ENCODE data around the gene BEST3. TPM values are rescaled to one million over a fixed set of nuclear protein-coding genes. Genes with fewer than 3 reads are reported as not detected.

The BEST3 gene
- total and polyA plus RNA-seq, 2 experiments from 2014 or later = 0.34 to 0.60 TPM

- no peaks in the 10 kb centered on the region for H3K9me3 ChIP-seq (ENCODE audit: low read depth)
- H3K4me1 ChIP-seq (ENCODE audit: insufficient read depth) = no peaks in the 10 kb centered on the region
- H2AFZ ChIP-seq = no peak overlapping the region
- no peak for TF ChIP-seq EZH2 (IDR thresholded peaks at IDR 0.05; ENCODE audit: borderline replicate concordance)
- TF ChIP-seq EZH2phosphoT487 (IDR thresholded peaks at IDR 0.05; ENCODE audit: low read depth, severe bottlenecking, unreplicated experiment) = no peak
- TF ChIP-seq CTCF (IDR thresholded peaks at IDR 0.05; ENCODE audit: poor library complexity) = no peak
- H3K4me3 ChIP-seq = no peak overlapping the region
- no peak for DNase-seq (ENCODE audit: low spot score)
- no peak overlapping the region for H3K4me2 ChIP-seq
- no peaks in the 10 kb centered on the region for H3K79me2 ChIP-seq
- H3K27ac ChIP-seq = no peak overlapping the region
- no peaks in the 10 kb centered on the region for H3K27me3 ChIP-seq
- H3K9me2 ChIP-seq (replicated peaks; ENCODE audit: insufficient read depth) = no peaks in the 10 kb centered on the region
- no peaks in the 10 kb centered on the region for H3K36me3 ChIP-seq (replicated peaks; ENCODE audit: insufficient read depth, low read depth)
- H4K20me1 ChIP-seq (ENCODE audit: insufficient read depth, poor library complexity, severe bottlenecking) = no peaks in the 10 kb centered on the region
Observed at GRCh38 chr12:69644511-69644910, 54.6 kb downstream of the BEST3 start.

GRCh38 chr12:69642531-69642930 lies 56.6 kb downstream of the BEST3 start:
- Histone ChIP-seq H3K9me3 (ENCODE audit: low read depth) (no peaks in the 10 kb centered on the region), H3K4me1 (ENCODE audit: insufficient read depth) (no peaks in the 10 kb centered on the region), H4K20me1 (ENCODE audit: insufficient read depth, poor library complexity, severe bottlenecking) (no peaks in the 10 kb centered on the region), H3K4me3 (no peak overlapping the region), H3K36me3 (replicated peaks; ENCODE audit: insufficient read depth, low read depth) (no peaks in the 10 kb centered on the region), H3K27ac (no peak overlapping the region), H3K27me3 (no peaks in the 10 kb centered on the region), H3K9me2 (replicated peaks; ENCODE audit: insufficient read depth) (no peaks in the 10 kb centered on the region), H3K4me2 (no peak overlapping the region), H2AFZ (no peak overlapping the region), H3K79me2 (no peaks in the 10 kb centered on the region)
- 88% methylated on average over 6 of the region's 6 CpGs for WGBS (ENCODE audit: low lambda C conversion rate, missing lambda C conversion rate)
- DNase-seq (ENCODE audit: low spot score) = no peak
- TF ChIP-seq EZH2phosphoT487 (IDR thresholded peaks at IDR 0.05; ENCODE audit: low read depth, severe bottlenecking, unreplicated experiment) = no peak
- TF ChIP-seq EZH2 (IDR thresholded peaks at IDR 0.05; ENCODE audit: borderline replicate concordance) = no peak
- TF ChIP-seq CTCF (IDR thresholded peaks at IDR 0.05; ENCODE audit: poor library complexity) = no peak

- Histone ChIP-seq H3K27me3 (no peaks in the 10 kb centered on the region), H4K20me1 (ENCODE audit: insufficient read depth, poor library complexity, severe bottlenecking) (no peaks in the 10 kb centered on the region), H3K9me2 (replicated peaks; ENCODE audit: insufficient read depth) (no peaks in the 10 kb centered on the region), H3K4me3 (no peak overlapping the region), H3K4me2 (no peak overlapping the region), H3K9me3 (ENCODE audit: low read depth) (no peaks in the 10 kb centered on the region), H3K36me3 (replicated peaks; ENCODE audit: insufficient read depth, low read depth) (no peaks in the 10 kb centered on the region), H2AFZ (no peak overlapping the region), H3K27ac (no peak overlapping the region), H3K4me1 (ENCODE audit: insufficient read depth) (no peaks in the 10 kb centered on the region), H3K79me2 (no peaks in the 10 kb centered on the region)
- DNase-seq (ENCODE audit: low spot score) = no peak
- 91% methylated on average over 7 of the region's 7 CpGs for WGBS (ENCODE audit: low lambda C conversion rate, missing lambda C conversion rate)
- TF ChIP-seq CTCF (IDR thresholded peaks at IDR 0.05; ENCODE audit: poor library complexity) (no peak), EZH2 (IDR thresholded peaks at IDR 0.05; ENCODE audit: borderline replicate concordance) (no peak), EZH2phosphoT487 (IDR thresholded peaks at IDR 0.05; ENCODE audit: low read depth, severe bottlenecking, unreplicated experiment) (no peak)
Observed at GRCh38 chr12:69641546-69641945, 57.6 kb downstream of the BEST3 start.

Data from hepatocyte (in vitro differentiated cells).